T follicular helper cell (primary cell): ENCODE measurements around the gene LRRC52.
"Not testable (repeated sequence)": the region's sequence is repeated elsewhere in the genome, so short reads cannot be mapped to it uniquely, and the experiment has no call there.

Source experiments
- DNase-seq: peaks from one replicate; pipeline ENCODE4 v3.0.0-alpha.2; 2020; ENCODE audit warnings: low read depth

The LRRC52 gene

GRCh38 chr1:165580931-165581871, 37.4 kb downstream of the LRRC52 start:
- DNase-seq: no peak

DNA sequence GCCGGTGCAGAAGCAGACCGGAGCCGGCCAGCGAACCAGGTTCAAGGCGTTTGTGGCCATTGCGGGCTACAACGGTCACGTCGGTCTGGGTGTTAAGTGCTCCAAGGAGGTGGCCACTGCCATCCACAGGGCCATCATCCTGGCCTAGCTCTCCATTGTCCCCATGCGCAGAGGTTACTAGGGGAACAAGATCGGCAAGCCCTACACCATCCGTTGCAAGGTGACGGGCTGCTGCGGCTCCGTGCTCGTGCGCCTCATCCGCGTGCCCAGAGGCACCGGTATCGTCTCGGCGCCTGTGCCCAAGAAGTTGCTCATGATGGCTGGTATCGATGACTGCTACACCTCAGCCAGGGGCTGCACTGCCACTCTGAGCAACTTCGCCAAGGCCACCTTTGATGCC, 38.1 kb downstream of the LRRC52 start:
- no peak for DNase-seq

- no peak for DNase-seq
These were observed 42.6 kb downstream of the LRRC52 start for GRCh38 chr1:165586398-165586797.

DNA sequence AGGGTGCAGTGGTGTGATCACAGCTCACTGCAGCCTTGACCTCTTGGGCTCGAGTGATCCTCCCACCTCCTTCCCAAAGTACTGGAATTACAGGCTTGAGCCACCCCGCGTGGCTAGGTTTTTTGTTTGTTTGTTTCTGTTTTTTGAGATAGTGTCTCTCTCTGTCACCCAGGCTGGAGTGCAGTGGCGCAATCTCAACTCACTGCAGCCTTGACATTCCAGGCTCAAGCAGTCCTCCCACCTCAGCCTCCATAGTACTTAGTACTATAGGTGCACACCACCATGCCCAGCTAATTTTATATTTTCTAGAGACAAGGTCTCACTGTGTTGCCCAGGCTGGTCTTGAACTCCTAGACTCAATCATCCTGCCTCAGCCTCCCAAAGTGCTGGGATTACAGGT, 47.6 kb downstream of the LRRC52 start:
- DNase-seq: not testable (repeated sequence)

DNA sequence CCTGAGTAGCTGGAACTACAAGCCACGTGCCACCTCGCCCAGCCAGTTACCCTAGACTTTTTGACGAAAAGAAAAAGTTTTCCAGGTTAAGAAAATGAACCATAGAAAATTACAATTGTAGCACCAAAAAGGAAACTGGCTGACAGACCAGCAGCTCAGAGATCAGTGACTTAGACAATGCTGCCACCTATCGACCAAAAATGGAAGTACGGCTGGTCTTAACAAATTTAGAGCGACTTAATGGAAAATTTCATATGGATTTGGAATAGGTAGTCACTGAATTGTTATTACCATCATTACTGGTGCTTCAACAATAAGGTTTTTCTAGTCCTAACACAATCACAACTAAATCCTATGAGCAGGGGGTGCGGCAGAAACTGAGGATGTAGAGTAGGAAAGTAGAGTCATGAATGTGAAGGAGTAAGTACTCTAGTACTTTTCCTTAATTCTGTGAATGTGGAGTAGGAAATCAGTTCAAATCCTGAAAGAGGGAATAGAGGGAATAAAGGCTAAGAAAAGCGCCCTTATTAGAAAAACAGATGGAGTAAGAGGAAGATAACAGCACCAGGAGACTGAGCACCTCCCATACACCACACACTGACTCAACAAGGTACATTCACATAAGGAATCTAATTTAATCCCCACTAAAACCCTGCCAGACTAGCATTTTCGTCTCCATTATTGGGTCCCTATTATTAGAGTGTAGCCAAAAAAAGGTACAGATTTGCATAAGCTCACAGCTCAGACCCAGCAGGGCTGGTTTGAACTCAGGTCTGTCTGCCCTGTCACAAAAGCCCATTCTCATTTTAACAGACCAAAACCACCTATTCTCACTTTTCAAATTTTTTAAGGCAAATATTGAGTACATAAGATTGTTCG, 49.4 kb downstream of the LRRC52 start:
- DNase-seq: peak; percentile 67

- no peak for DNase-seq
These were observed 51.6 kb downstream of the LRRC52 start for GRCh38 chr1:165595246-165595938.

DNA sequence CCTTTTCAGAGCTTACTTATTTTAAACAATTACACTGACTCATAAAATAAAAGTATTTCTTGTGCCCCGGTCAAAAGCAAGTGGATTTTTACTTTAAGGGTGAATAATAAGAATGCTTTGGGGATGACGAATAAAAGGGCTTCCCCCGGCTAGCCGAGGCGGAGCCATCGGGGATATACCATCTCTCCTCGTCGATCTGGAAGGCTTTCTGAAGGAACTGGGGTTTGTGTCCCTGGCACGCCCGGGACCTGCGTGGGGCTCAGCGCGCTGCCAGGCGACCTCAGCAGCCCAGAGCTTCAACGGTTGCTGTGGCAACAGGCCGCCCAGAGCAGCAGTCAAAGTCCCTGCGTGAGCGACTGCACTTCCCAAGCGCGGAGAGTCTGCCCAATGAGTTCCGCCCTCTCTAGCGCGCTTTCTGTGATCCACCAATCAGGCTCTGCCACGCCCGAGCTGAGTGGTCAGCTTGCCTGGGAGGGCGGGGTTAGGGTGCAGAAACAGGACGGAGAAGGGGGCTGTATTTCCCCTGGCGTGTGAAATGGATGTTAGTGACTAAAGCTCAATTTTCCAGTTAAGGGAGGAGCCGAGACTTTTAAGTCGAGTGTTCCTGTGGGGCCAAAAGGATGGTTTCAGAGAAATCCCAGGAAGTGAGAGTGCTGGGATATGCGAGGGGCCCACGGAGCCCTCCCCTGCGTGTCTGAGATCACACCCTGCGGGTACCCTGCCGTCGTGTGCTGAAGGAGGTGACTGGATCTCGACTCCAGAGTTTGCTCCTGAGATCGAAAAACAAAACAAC, 54.3 kb downstream of the LRRC52 start:
- peak; percentile 75 for DNase-seq

DNA sequence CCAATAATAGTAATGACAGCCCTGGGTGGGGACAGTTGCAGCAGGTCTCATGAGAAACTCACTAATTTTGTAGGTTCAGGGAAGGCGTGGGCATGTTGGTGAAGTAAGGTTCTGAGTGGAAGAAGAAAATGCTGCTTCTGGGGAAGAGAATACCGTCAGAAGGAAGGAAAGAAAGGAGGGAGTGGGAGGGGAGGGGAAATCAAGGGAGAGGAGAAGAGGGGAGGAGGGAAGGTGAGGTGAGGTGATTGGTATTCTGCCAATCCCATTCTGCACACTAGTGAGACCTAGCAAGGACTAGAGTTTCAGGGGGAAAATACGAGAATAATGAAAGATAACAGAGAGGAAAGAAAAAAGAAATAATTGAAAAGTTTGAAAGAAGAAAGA, 54.9 kb downstream of the LRRC52 start:
- no peak for DNase-seq

- no peak for DNase-seq
These were observed 57.0 kb downstream of the LRRC52 start for GRCh38 chr1:165600793-165601192.

DNA sequence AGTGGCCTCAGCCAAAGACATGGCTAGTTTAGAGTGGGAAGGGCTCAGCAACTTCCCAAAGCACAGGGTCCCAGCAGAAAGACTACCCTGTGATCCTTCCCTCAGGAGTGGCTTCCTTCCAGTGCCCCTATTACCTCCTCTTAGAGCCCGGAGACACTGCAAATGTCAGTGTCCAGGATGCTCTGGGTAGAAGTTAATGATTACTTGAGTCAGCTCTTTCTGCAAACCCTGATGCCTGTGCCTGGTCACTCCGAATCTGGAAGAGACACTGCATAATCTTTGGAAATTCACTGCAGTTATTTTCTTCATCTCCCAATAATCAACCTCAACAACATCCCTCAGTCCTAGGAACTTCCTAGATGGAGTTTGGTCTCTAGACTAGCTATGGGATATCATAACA, 60.0 kb downstream of the LRRC52 start:
- no peak for DNase-seq

DNA sequence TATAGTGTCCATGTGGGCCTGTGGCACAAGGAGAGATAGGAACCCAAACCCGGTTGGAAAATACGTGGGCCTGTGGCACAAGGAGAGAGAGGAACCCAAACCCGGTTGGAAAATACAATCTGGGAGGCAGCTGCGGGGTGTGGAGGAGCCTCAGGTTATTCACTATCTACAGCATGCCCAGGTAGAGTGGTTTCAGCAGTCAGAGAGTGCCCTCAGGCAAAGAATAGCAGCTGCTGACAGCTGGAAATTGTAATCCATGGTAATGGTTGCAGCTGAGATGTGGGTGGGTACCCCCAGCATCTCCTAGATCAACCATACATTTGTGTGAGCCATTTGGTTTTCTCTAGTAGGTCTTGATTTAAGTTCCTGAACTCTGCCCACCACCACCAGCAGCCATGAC, 61.4 kb downstream of the LRRC52 start:
- DNase-seq: no peak

GRCh38 chr1:165606676-165607075, 62.9 kb downstream of the LRRC52 start:
- DNase-seq: not testable (repeated sequence)

DNA sequence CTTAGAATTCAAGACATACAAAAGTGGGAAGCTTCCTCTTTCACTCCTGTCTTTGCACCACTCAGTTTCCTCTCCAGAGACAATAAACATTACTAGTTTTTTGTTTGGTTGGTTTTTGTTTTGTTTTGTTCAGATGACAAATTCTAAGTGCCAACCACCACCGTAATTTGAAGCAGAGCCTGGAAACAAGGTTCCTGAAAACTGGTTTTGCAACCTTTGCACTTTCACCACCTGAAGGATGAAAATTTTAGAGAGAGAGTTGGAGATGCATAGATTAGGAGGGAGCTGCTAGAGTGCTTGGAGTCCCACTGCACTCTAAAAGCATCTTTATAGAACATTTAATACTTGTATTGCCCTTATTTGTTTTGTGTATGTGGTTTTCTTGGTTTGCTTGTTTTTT, 67.1 kb downstream of the LRRC52 start:
- DNase-seq: no peak

GRCh38 chr1:165612062-165612461, 68.3 kb downstream of the LRRC52 start:
- no peak for DNase-seq
